HL-60 (cell line): ENCODE results near the gene FBXO36.

Source experiments
- DNase-seq, 2 experiments: peaks; one replicate each; pipeline ENCODE4 v3.0.0-alpha.2; 2010 to 2020; ENCODE audit warnings: low read depth in 1 of 2, low spot score in 1 of 2
- H3K27ac ChIP-seq: fragments of 250-450 bp; sonication (Bioruptor Pico); replicated peaks from 2 replicates; pipeline ENCODE4 v1.5.1; 2020; ENCODE audit warnings: mild to moderate bottlenecking, moderate library complexity
- H3K27me3 ChIP-seq: fragments of 250-450 bp; sonication (Bioruptor Pico); 2 replicates; pipeline ENCODE4 v1.5.1; 2021; ENCODE audit warnings: mild to moderate bottlenecking, moderate library complexity; ENCODE audit not compliant: insufficient read depth, poor library complexity, severe bottlenecking
- H3K4me3 ChIP-seq: replicated peaks from 2 replicates; pipeline ENCODE4 v1.5.1; 2011; ENCODE audit warnings: mild to moderate bottlenecking, control low read depth, low read length; ENCODE audit not compliant: insufficient read depth
- CTCF ChIP-seq: IDR thresholded peaks from one replicate; pipeline ENCODE4 v1.5.1; 2011; ENCODE audit warnings: low read length, control low read depth, inconsistent platforms; ENCODE audit not compliant: insufficient read depth
- GABPA ChIP-seq: IDR thresholded peaks from 2 replicates; pipeline ENCODE4 v1.6.1; 2012; ENCODE audit warnings: low read depth
- POLR2AphosphoS5 ChIP-seq: IDR thresholded peaks from 2 replicates; pipeline ENCODE4 v1.6.1; 2012; ENCODE audit warnings: low read depth
- SPI1 ChIP-seq: IDR thresholded peaks from 2 replicates; pipeline ENCODE4 v1.6.1; 2012; ENCODE audit warnings: low read depth, mild to moderate bottlenecking, borderline replicate concordance
- TF ChIP-seq, protein P1 (sequence below): IDR thresholded peaks from 2 replicates; pipeline ENCODE4 v1.6.1; 2012; ENCODE audit warnings: low read depth; ENCODE audit not compliant: insufficient replicate concordance

Gene FBXO36

GRCh38 chr2:229930656-229931055 is 8.4 kb downstream of the FBXO36 start:
- TF ChIP-seq POLR2AphosphoS5 (no peak), CTCF (no peak), GABPA (no peak), SPI1 (no peak)
- TF ChIP-seq, protein P1, sequence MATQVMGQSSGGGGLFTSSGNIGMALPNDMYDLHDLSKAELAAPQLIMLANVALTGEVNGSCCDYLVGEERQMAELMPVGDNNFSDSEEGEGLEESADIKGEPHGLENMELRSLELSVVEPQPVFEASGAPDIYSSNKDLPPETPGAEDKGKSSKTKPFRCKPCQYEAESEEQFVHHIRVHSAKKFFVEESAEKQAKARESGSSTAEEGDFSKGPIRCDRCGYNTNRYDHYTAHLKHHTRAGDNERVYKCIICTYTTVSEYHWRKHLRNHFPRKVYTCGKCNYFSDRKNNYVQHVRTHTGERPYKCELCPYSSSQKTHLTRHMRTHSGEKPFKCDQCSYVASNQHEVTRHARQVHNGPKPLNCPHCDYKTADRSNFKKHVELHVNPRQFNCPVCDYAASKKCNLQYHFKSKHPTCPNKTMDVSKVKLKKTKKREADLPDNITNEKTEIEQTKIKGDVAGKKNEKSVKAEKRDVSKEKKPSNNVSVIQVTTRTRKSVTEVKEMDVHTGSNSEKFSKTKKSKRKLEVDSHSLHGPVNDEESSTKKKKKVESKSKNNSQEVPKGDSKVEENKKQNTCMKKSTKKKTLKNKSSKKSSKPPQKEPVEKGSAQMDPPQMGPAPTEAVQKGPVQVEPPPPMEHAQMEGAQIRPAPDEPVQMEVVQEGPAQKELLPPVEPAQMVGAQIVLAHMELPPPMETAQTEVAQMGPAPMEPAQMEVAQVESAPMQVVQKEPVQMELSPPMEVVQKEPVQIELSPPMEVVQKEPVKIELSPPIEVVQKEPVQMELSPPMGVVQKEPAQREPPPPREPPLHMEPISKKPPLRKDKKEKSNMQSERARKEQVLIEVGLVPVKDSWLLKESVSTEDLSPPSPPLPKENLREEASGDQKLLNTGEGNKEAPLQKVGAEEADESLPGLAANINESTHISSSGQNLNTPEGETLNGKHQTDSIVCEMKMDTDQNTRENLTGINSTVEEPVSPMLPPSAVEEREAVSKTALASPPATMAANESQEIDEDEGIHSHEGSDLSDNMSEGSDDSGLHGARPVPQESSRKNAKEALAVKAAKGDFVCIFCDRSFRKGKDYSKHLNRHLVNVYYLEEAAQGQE: no peak
- no peak for DNase-seq
- Histone ChIP-seq H3K27ac (no peak overlapping the region), H3K4me3 (no peak overlapping the region), H3K27me3 (no peaks in the 10 kb centered on the region)

DNA sequence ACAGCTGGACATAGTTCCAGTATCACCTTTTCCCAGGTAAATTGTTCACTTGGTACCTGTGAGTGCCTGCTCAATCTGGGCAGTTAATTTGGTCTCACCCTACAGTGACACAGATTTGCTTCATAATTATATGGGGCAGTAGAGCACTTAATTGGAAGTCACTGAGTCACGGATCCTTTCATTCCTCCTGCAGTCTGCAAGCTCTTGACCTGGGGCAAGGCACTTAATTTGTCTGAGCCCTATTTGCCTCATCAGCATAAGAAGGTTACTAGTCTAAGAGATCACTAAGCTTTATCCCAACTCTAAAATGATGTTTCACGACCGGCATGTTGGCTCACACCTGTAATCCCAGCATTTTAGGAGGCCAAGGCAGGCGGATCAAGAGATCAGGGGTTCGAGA is 8.9 kb downstream of the FBXO36 start:
- DNase-seq: no peak
- H3K4me3 ChIP-seq: no peak overlapping the region
- no peaks in the 10 kb centered on the region for H3K27me3 ChIP-seq
- no peak for TF ChIP-seq CTCF
- no peak overlapping the region for H3K27ac ChIP-seq

DNA sequence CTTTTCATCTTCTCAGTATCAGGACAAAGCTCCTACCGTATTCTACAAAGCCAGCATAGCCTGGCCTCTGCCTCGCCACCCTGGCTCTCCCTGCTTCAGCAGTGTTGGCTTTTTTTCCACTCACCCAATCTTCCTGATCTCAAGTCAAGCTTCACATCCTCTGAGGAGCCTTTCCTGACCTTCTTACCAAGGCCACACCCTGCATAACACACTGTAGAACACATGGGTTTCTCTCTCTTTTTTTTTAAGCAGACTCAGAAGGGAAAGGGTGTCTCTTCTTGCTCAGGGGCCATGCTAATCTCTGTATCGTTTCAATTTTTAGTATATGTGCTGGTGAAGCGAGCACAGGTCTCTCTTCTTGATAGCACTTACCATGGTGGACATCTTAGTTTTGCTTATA is 15.2 kb downstream of the FBXO36 start:
- no peaks in the 10 kb centered on the region for H3K27me3 ChIP-seq
- H3K27ac ChIP-seq: no peak overlapping the region
- DNase-seq: no peak
- H3K4me3 ChIP-seq: no peak overlapping the region
- TF ChIP-seq GABPA: no peak
- TF ChIP-seq POLR2AphosphoS5: no peak
- TF ChIP-seq SPI1: no peak
- no peak for TF ChIP-seq CTCF
- TF ChIP-seq, protein P1: no peak

GRCh38 chr2:229942671-229943070 is 20.4 kb downstream of the FBXO36 start:
- no peak overlapping the region for H3K4me3 ChIP-seq
- no peaks in the 10 kb centered on the region for H3K27me3 ChIP-seq
- TF ChIP-seq, protein P1: no peak
- no peak for TF ChIP-seq POLR2AphosphoS5
- no peak for TF ChIP-seq SPI1
- TF ChIP-seq GABPA: no peak
- TF ChIP-seq CTCF: no peak
- no peak overlapping the region for H3K27ac ChIP-seq
- no peak for DNase-seq
